22Rv1 (cell line): ENCODE measurements around the gene FKBP5.
A peak's percentile ranks its signal among the peaks of the same experiment; 100 is the strongest.

Experiments
- H3K27ac ChIP-seq: fragments of 450-650 bp; 2 replicates; pipeline ENCODE4 v1.5.1; 2017
- CTCF ChIP-seq: fragments of 450-650 bp; IDR thresholded peaks from 2 replicates; pipeline ENCODE4 v1.5.1; 2017; ENCODE audit warnings: mild to moderate bottlenecking
- ZFX ChIP-seq: fragments of 450-650 bp; IDR thresholded peaks from 2 replicates; pipeline ENCODE4 v1.6.1; 2017; ENCODE audit warnings: antibody characterized with exemption, borderline replicate concordance

FKBP5 gene

GRCh38 chr6:35605600-35605999, 83.1 kb downstream of the FKBP5 start:
- peak overlapping the region; percentile 91; the same call in 1 of the 2 replicates for H3K27ac ChIP-seq
- TF ChIP-seq ZFX (no peak), CTCF (no peak)

- peak overlapping the region; percentile 91 for H3K27ac ChIP-seq
- TF ChIP-seq CTCF: no peak
- TF ChIP-seq ZFX: no peak
Observed at GRCh38 chr6:35603326-35604202, 85.2 kb downstream of the FKBP5 start.

- TF ChIP-seq ZFX (no peak), CTCF (no peak)
Observed at GRCh38 chr6:35602133-35602946, 86.4 kb downstream of the FKBP5 start.

GRCh38 chr6:35601331-35602132, 87.2 kb downstream of the FKBP5 start:
- peak overlapping the region; percentile 91 for H3K27ac ChIP-seq
- no peak for TF ChIP-seq ZFX
- no peak for TF ChIP-seq CTCF

More at GRCh38 chr6:35602133-35602946, 86.4 kb downstream of the FKBP5 start:
- peak overlapping the region; percentile 91 for H3K27ac ChIP-seq

- H3K27ac ChIP-seq: peak overlapping the region; percentile 91
Observed at GRCh38 chr6:35600659-35601125, 88.0 kb downstream of the FKBP5 start.

More at GRCh38 chr6:35600659-35601125, 88.0 kb downstream of the FKBP5 start:
- TF ChIP-seq CTCF (no peak), ZFX (no peak)
